K562 (cell line): Measurements from ENCODE around the gene CBLL1. TPM values are rescaled to one million over a fixed set of nuclear protein-coding genes. Genes with fewer than 3 reads are reported as not detected.

Experiments
- ARID3A ChIP-seq: IDR thresholded peaks from 2 replicates; pipeline ENCODE4 v1.6.1; 2012; ENCODE audit warnings: low read depth, low read length, improper control_type of control experiment, borderline replicate concordance
- CC2D1A ChIP-seq: fragments of 450-650 bp; IDR thresholded peaks from 2 replicates; pipeline ENCODE4 v1.6.1; 2017; ENCODE audit warnings: mild to moderate bottlenecking
- CXXC5 ChIP-seq: fragments of 250-450 bp; sonication (Bioruptor Pico); IDR thresholded peaks from 2 replicates; pipeline ENCODE4 v1.8.0; 2022; ENCODE audit warnings: inconsistent platforms, mild to moderate bottlenecking, moderate library complexity
- HNRNPK ChIP-seq: fragments of 200-400 bp; formaldehyde crosslinking; IDR thresholded peaks from one replicate; pipeline ENCODE4 v1.6.1; 2018; ENCODE audit warnings: mild to moderate bottlenecking, low read depth, low read length; ENCODE audit not compliant: poor library complexity, severe bottlenecking
- NEUROD1 ChIP-seq: fragments of 150-350 bp; IDR thresholded peaks from 2 replicates; pipeline ENCODE4 v1.6.1; 2014; ENCODE audit warnings: borderline replicate concordance, low read length, low read depth; ENCODE audit not compliant: partially characterized antibody
- NFXL1 ChIP-seq: fragments of 450-650 bp; formaldehyde crosslinking; IDR thresholded peaks from 2 replicates; pipeline ENCODE4 v1.4.0; 2021; ENCODE audit warnings: mild to moderate bottlenecking
- RUNX1 ChIP-seq: sonication (generic); IDR thresholded peaks from 2 replicates; pipeline ENCODE4 v1.6.1; 2016; ENCODE audit warnings: antibody characterized with exemption, low read depth
- THRA ChIP-seq: fragments of 450-650 bp; IDR thresholded peaks from 2 replicates; pipeline ENCODE4 v1.6.1; 2017; ENCODE audit warnings: mild to moderate bottlenecking, moderate library complexity
- ZNF75A ChIP-seq: fragments of 450-650 bp; formaldehyde crosslinking; IDR thresholded peaks from 2 replicates; pipeline ENCODE4 v1.4.0; 2020; ENCODE audit warnings: mild to moderate bottlenecking
- polyA plus RNA-seq, 8 experiments: library from polyadenylated mRNA; depleted of rRNA in 4 of 8; stranded (reverse) in 5 of 8; unstranded in 3 of 8; fragments of >200 nt; fragmentation: Nextera tagmentation in 2 of 8; fragmentation: Illumina TruSeq in 1 of 8; extraction: Ambion mirVana in 2 of 8; extraction: Trizol in 1 of 8; gene quantifications; 2 replicates each; pipeline versions ENCODE4 v1.2.1 to v1.2.3, GENCODE V29; 2011 to 2014; ENCODE audit warnings: inconsistent platforms in 1 of 8, missing spikeins in 1 of 8
- total RNA-seq, 7 experiments: library from RNA; depleted of rRNA in 6 of 7; stranded (reverse); fragments of >200 nt in 6 of 7; fragmentation: Illumina TruSeq in 2 of 7; extraction: Trizol in 2 of 7; gene quantifications; 2 replicates each; pipeline versions ENCODE4 v1.2.1 to v1.2.3, GENCODE V29; 2011 to 2021; ENCODE audit warnings: low replicate concordance in 1 of 7

The CBLL1 gene
- total and polyA plus RNA-seq, 9 of the 15 experiments (the other 6 are each of a cell fraction or from before 2014, with no cell fraction given) = 14.7 to 67.9 (median 35.4) TPM

GRCh38 chr7:107696330-107696946 lies 47.5 kb upstream of the CBLL1 start (continued):
- no peak for TF ChIP-seq ARID3A
- no peak for TF ChIP-seq RUNX1
- TF ChIP-seq HNRNPK = no peak
- no peak for TF ChIP-seq CXXC5 (CRISPR knock-in tag)
- no peak for TF ChIP-seq NFXL1 (CRISPR knock-in tag)
- no peak for TF ChIP-seq THRA
- TF ChIP-seq ZNF75A = no peak
- TF ChIP-seq NEUROD1 = no peak
- no peak for TF ChIP-seq CC2D1A
- TF ChIP-seq, all 486 proteins: peak for 0
